ENCODE measurements around the gene TXNRD1.
A peak's percentile ranks its signal among the peaks of the same experiment; 100 is the strongest.
"Not testable (repeated sequence)": the region's sequence is repeated elsewhere in the genome, so short reads cannot be mapped to it uniquely, and the experiment has no call there.

Gene TXNRD1

GRCh38 chr12:104215638-104216297 lies at the start of gene TXNRD1:
TXNRD1 (plus strand) TSS chr12:104215779; CDS start chr12:104215803, 24 bp downstream.
- peak; percentile 94 for DNase-seq

- DNase-seq, result no peak
Measured at GRCh38 chr12:104165801-104166200, 49.8 kb upstream of the TXNRD1 start.

GRCh38 chr12:104166465-104166864 lies 49.1 kb upstream of the TXNRD1 start:
- no peak for DNase-seq

- no peak for DNase-seq
Measured at GRCh38 chr12:104167519-104168458, 47.8 kb upstream of the TXNRD1 start.

- DNase-seq, result no peak
Measured at GRCh38 chr12:104168596-104168995, 47.0 kb upstream of the TXNRD1 start.

GRCh38 chr12:104171785-104172569 lies 43.6 kb upstream of the TXNRD1 start:
- no peak for DNase-seq

- no peak for DNase-seq
Measured at GRCh38 chr12:104172570-104172947, 43.0 kb upstream of the TXNRD1 start.

- not testable (repeated sequence) for DNase-seq
Measured at GRCh38 chr12:104173804-104174203, 41.8 kb upstream of the TXNRD1 start.

- no peak for DNase-seq
Measured at GRCh38 chr12:104175726-104176247, 39.8 kb upstream of the TXNRD1 start.

- DNase-seq, result no peak
Measured at GRCh38 chr12:104177336-104177662, 38.3 kb upstream of the TXNRD1 start.

GRCh38 chr12:104177663-104178501 lies 37.7 kb upstream of the TXNRD1 start:
- no peak for DNase-seq

- no peak for DNase-seq
Measured at GRCh38 chr12:104180374-104180773, 35.2 kb upstream of the TXNRD1 start.

GRCh38 chr12:104181313-104181712 lies 34.3 kb upstream of the TXNRD1 start:
- DNase-seq, result no peak

GRCh38 chr12:104182144-104182543 lies 33.4 kb upstream of the TXNRD1 start:
- no peak for DNase-seq

- no peak for DNase-seq
Measured at GRCh38 chr12:104182621-104183378, 32.8 kb upstream of the TXNRD1 start.

- no peak for DNase-seq
Measured at GRCh38 chr12:104183443-104183842, 32.1 kb upstream of the TXNRD1 start.

- no peak for DNase-seq
Measured at GRCh38 chr12:104187446-104188155, 28.0 kb upstream of the TXNRD1 start.

GRCh38 chr12:104188534-104188933 lies 27.0 kb upstream of the TXNRD1 start:
- DNase-seq, result no peak

GRCh38 chr12:104189915-104190555 lies 25.5 kb upstream of the TXNRD1 start:
- DNase-seq, result no peak

GRCh38 chr12:104190641-104191176 lies 24.9 kb upstream of the TXNRD1 start:
- no peak for DNase-seq

Measured in activated effector memory CD4-positive, alpha-beta T cell treated with anti-CD3 and anti-CD28 coated beads, Interleukin-2, amount 50 U/mL, for 16 hours (primary cell).